ENCODE data around the gene ENOX1.

- TF ChIP-seq SIN3A (conservative IDR thresholded peaks at IDR 0.05 in 1 of 2, IDR thresholded peaks at IDR 0.05 in 1 of 2; ENCODE audit: low read depth in 1 of 2, low read length in 2 of 2) (no peak), SRF (IDR thresholded peaks at IDR 0.05; ENCODE audit: low read depth, low read length) (no peak), TCF12 (IDR thresholded peaks at IDR 0.05; ENCODE audit: low read depth, low read length) (no peak), CTCF (IDR thresholded peaks at IDR 0.05; ENCODE audit: control extremely low read depth in 1 of 3, insufficient read depth in 1 of 3, low read depth in 1 of 3, low read length in 3 of 3) (no peak), NRF1 (IDR thresholded peaks at IDR 0.05; ENCODE audit: low read depth, low read length) (no peak), MAX (IDR thresholded peaks at IDR 0.05) (no peak), EZH2 (IDR thresholded peaks at IDR 0.05; ENCODE audit: low read depth, low read length, severe bottlenecking) (no peak), YY1 (IDR thresholded peaks at IDR 0.05; ENCODE audit: low read depth, low read length) (no peak), POLR2A (IDR thresholded peaks at IDR 0.05; ENCODE audit: control extremely low read depth in 1 of 2, low read depth in 2 of 2, low read length in 2 of 2) (no peak), ATF3 (IDR thresholded peaks at IDR 0.05; ENCODE audit: insufficient read depth, low read depth, low read length) (no peak), TAF1 (IDR thresholded peaks at IDR 0.05; ENCODE audit: low read depth, low read length) (no peak), JUN (IDR thresholded peaks at IDR 0.05; ENCODE audit: low read depth, low read length) (no peak), USF2 (IDR thresholded peaks at IDR 0.05; ENCODE audit: low read length) (no peak)
These were observed 117.7 kb downstream of the ENOX1 start for GRCh38 chr13:43669101-43669500.

Measured in H1 (cell line).